Mesothelial cell of epicardium (in vitro differentiated cells): ENCODE results near the gene CYP20A1. TPM values are rescaled to one million over a fixed set of nuclear protein-coding genes. Genes with fewer than 3 reads are reported as not detected.
A peak's percentile ranks its signal among the peaks of the same experiment; 100 is the strongest.
"Not testable (repeated sequence)": the region's sequence is repeated elsewhere in the genome, so short reads cannot be mapped to it uniquely, and the experiment has no call there.

Experiments
- DNase-seq, 2 experiments: peaks; one replicate each; pipeline ENCODE4 v3.0.0; 2021; ENCODE audit warnings: low spot score in 2 of 2; ENCODE audit not compliant: unreplicated experiment in 2 of 2
- H3K27ac Mint-ChIP-seq: 2 replicates; pipeline ENCODE4 v1.8.0; 2021; ENCODE audit warnings: mixed read lengths
- H3K27me3 Mint-ChIP-seq: 2 replicates; pipeline ENCODE4 v1.8.0; 2021; ENCODE audit warnings: low read depth, mixed read lengths
- H3K36me3 Mint-ChIP-seq: 2 replicates; pipeline ENCODE4 v1.8.0; 2021; ENCODE audit warnings: mixed read lengths
- H3K4me1 Mint-ChIP-seq: 2 replicates; pipeline ENCODE4 v1.8.0; 2021; ENCODE audit warnings: mixed read lengths
- H3K4me3 Mint-ChIP-seq: 2 replicates; pipeline ENCODE4 v1.8.0; 2021; ENCODE audit warnings: mild to moderate bottlenecking, moderate library complexity, mixed read lengths
- H3K9me3 Mint-ChIP-seq: 2 replicates; pipeline ENCODE4 v1.8.0; 2021; ENCODE audit warnings: mixed read lengths
- CTCF ChIP-seq: fragments of 200-600 bp; sonication (generic); IDR thresholded peaks from one replicate; pipeline ENCODE4 v1.5.0; 2021; ENCODE audit warnings: antibody characterized with exemption; ENCODE audit not compliant: unreplicated experiment
- total RNA-seq: library from RNA; stranded (reverse); gene quantifications from 3 replicates; pipeline ENCODE4 v1.2.1, GENCODE V29; 2021

The CYP20A1 gene
- 20.0 to 21.1 TPM (median 20.6 TPM) in 3 replicates for total RNA-seq

- Mint-ChIP-seq H3K4me3 (peak within 1 kb of the TSS; percentile 95), H3K36me3 (peaks cover 12% of the 10 kb centered on the region), H3K4me1 (peaks cover 5% of the 10 kb centered on the region), H3K27me3 (no peaks in the 10 kb centered on the region), H3K9me3 (no peaks in the 10 kb centered on the region), H3K27ac (peak within 1 kb of the TSS; percentile 98)
- no peak for TF ChIP-seq CTCF
- peak; percentile 89 to 95 for DNase-seq
These were observed at the start of gene CYP20A1 for GRCh38 chr2:203238704-203239526. Gene CYP20A1 (plus strand): TSS chr2:203239018. CDS start chr2:203239063, 45 bp downstream.

- not testable (repeated sequence) for H3K27ac Mint-ChIP-seq, H3K9me3 Mint-ChIP-seq, DNase-seq, H3K4me3 Mint-ChIP-seq, H3K27me3 Mint-ChIP-seq, H3K4me1 Mint-ChIP-seq
- peaks cover 31% of the 10 kb centered on the region for H3K36me3 Mint-ChIP-seq
These were observed 48.3 kb upstream of the CYP20A1 start for GRCh38 chr2:203190547-203190946.

GRCh38 chr2:203191026-203191425 is 47.8 kb upstream of the CYP20A1 start:
- not testable (repeated sequence) for H3K9me3 Mint-ChIP-seq, H3K27ac Mint-ChIP-seq, H3K27me3 Mint-ChIP-seq, H3K4me1 Mint-ChIP-seq, H3K4me3 Mint-ChIP-seq, DNase-seq
- peaks cover 26% of the 10 kb centered on the region for H3K36me3 Mint-ChIP-seq

GRCh38 chr2:203191961-203192360 is 46.9 kb upstream of the CYP20A1 start:
- TF ChIP-seq CTCF: no peak
- no peak for DNase-seq
- H3K4me3 Mint-ChIP-seq: no peak overlapping the region
- H3K4me1 Mint-ChIP-seq: peaks cover 7% of the 10 kb centered on the region
- H3K36me3 Mint-ChIP-seq: peaks cover 23% of the 10 kb centered on the region
- H3K9me3 Mint-ChIP-seq: peaks cover 3% of the 10 kb centered on the region
- no peaks in the 10 kb centered on the region for H3K27me3 Mint-ChIP-seq
- no peak overlapping the region for H3K27ac Mint-ChIP-seq

- H3K9me3 Mint-ChIP-seq: no peaks in the 10 kb centered on the region
- no peak overlapping the region for H3K27ac Mint-ChIP-seq
- H3K4me1 Mint-ChIP-seq: peaks cover 7% of the 10 kb centered on the region
- no peak overlapping the region for H3K4me3 Mint-ChIP-seq
- no peak for TF ChIP-seq CTCF
- DNase-seq: no peak
- peaks cover 15% of the 10 kb centered on the region for H3K36me3 Mint-ChIP-seq
- H3K27me3 Mint-ChIP-seq: no peaks in the 10 kb centered on the region
These were observed 43.3 kb upstream of the CYP20A1 start for GRCh38 chr2:203195331-203196036.

GRCh38 chr2:203200866-203201265 is 38.0 kb upstream of the CYP20A1 start:
- Mint-ChIP-seq H3K4me1 (no peaks in the 10 kb centered on the region), H3K36me3 (peaks cover 15% of the 10 kb centered on the region), H3K27me3 (no peaks in the 10 kb centered on the region), H3K9me3 (peaks cover 4% of the 10 kb centered on the region), H3K27ac (no peak overlapping the region), H3K4me3 (no peak overlapping the region)
- TF ChIP-seq CTCF: no peak
- DNase-seq: no peak
